Astrocyte (in vitro differentiated cells and primary cell): ENCODE results near the gene CTDP1. TPM values are rescaled to one million over a fixed set of nuclear protein-coding genes. Genes with fewer than 3 reads are reported as not detected.

Experiments
- DNase-seq: peaks from one replicate; pipeline ENCODE4 v3.0.0-alpha.2; 2010; ENCODE audit warnings: low read depth
- FAIRE-seq: peaks from 2 replicates; lab custom pipeline; 2011; peaks lifted over from hg19 to GRCh38; lab: Jason Lieb, UNC
- H2AFZ ChIP-seq: 2 replicates; pipeline ENCODE4 v1.6.0; 2012; ENCODE audit warnings: low read depth, low read length, inconsistent platforms
- H3K27ac ChIP-seq: 2 replicates; pipeline ENCODE4 v1.5.1; 2011; ENCODE audit warnings: low read depth, low read length, inconsistent platforms
- H3K27me3 ChIP-seq: 2 replicates; pipeline ENCODE4 v1.6.0; 2011; ENCODE audit warnings: low read length, inconsistent platforms; ENCODE audit not compliant: insufficient read depth
- H3K36me3 ChIP-seq: 2 replicates; pipeline ENCODE4 v1.5.1; 2011; ENCODE audit warnings: low read length, inconsistent platforms; ENCODE audit not compliant: insufficient read depth
- H3K4me1 ChIP-seq: 2 replicates; pipeline ENCODE4 v1.5.1; 2011; ENCODE audit warnings: low read length, inconsistent platforms; ENCODE audit not compliant: insufficient read depth
- H3K4me2 ChIP-seq: 2 replicates; pipeline ENCODE4 v1.6.0; 2012; ENCODE audit warnings: low read length, inconsistent platforms
- H3K4me3 ChIP-seq: 2 replicates; pipeline ENCODE4 v1.5.1; 2011; ENCODE audit warnings: low read depth, mild to moderate bottlenecking, low read length, inconsistent platforms; ENCODE audit not compliant: insufficient read depth
- H3K79me2 ChIP-seq: 2 replicates; pipeline ENCODE4 v1.6.0; 2012; ENCODE audit warnings: mild to moderate bottlenecking, low read length, inconsistent platforms; ENCODE audit not compliant: insufficient read depth
- H3K9ac ChIP-seq: 2 replicates; pipeline ENCODE4 v1.6.0; 2012; ENCODE audit warnings: mild to moderate bottlenecking, low read length, inconsistent platforms
- H3K9me3 ChIP-seq: 2 replicates; pipeline ENCODE4 v1.5.1; 2012; ENCODE audit warnings: low read depth, mild to moderate bottlenecking, low read length, inconsistent platforms; ENCODE audit not compliant: insufficient read depth
- H4K20me1 ChIP-seq: 2 replicates; pipeline ENCODE4 v1.6.0; 2012; ENCODE audit warnings: low read length, inconsistent platforms; ENCODE audit not compliant: insufficient read depth
- H3K27ac Mint-ChIP-seq: one replicate; pipeline ENCODE4 v1.8.0; 2021; ENCODE audit warnings: mild to moderate bottlenecking, mixed read lengths; ENCODE audit not compliant: unreplicated experiment
- H3K27me3 Mint-ChIP-seq: one replicate; pipeline ENCODE4 v1.8.0; 2021; ENCODE audit warnings: low read depth, mixed read lengths; ENCODE audit not compliant: unreplicated experiment
- H3K36me3 Mint-ChIP-seq: one replicate; pipeline ENCODE4 v1.8.0; 2021; ENCODE audit warnings: low read depth, mixed read lengths; ENCODE audit not compliant: unreplicated experiment
- H3K4me1 Mint-ChIP-seq: one replicate; pipeline ENCODE4 v1.8.0; 2021; ENCODE audit warnings: low read depth, mixed read lengths; ENCODE audit not compliant: unreplicated experiment
- H3K4me3 Mint-ChIP-seq: one replicate; pipeline ENCODE4 v1.8.0; 2021; ENCODE audit warnings: mild to moderate bottlenecking, moderate library complexity, mixed read lengths; ENCODE audit not compliant: unreplicated experiment
- H3K9me3 Mint-ChIP-seq: one replicate; pipeline ENCODE4 v1.8.0; 2021; ENCODE audit warnings: mild to moderate bottlenecking, mixed read lengths; ENCODE audit not compliant: unreplicated experiment
- EZH2 ChIP-seq: IDR thresholded peaks from 2 replicates; pipeline ENCODE4 v1.6.1; 2012; ENCODE audit warnings: mild to moderate bottlenecking, low read length, inconsistent platforms; ENCODE audit not compliant: insufficient read depth
- total RNA-seq: library from RNA; stranded (reverse); gene quantifications from 2 replicates; pipeline ENCODE4 v1.2.1, GENCODE V29; 2021
- TF ChIP-seq, protein P1 (sequence below): IDR thresholded peaks from 2 replicates; pipeline ENCODE4 v1.5.1; 2011; ENCODE audit warnings: low read depth, mild to moderate bottlenecking, inconsistent platforms, low read length, moderate library complexity; ENCODE audit not compliant: insufficient read depth

CTDP1 gene
- total RNA-seq, 1 donor from 2014 or later = 31.7 TPM

DNA sequence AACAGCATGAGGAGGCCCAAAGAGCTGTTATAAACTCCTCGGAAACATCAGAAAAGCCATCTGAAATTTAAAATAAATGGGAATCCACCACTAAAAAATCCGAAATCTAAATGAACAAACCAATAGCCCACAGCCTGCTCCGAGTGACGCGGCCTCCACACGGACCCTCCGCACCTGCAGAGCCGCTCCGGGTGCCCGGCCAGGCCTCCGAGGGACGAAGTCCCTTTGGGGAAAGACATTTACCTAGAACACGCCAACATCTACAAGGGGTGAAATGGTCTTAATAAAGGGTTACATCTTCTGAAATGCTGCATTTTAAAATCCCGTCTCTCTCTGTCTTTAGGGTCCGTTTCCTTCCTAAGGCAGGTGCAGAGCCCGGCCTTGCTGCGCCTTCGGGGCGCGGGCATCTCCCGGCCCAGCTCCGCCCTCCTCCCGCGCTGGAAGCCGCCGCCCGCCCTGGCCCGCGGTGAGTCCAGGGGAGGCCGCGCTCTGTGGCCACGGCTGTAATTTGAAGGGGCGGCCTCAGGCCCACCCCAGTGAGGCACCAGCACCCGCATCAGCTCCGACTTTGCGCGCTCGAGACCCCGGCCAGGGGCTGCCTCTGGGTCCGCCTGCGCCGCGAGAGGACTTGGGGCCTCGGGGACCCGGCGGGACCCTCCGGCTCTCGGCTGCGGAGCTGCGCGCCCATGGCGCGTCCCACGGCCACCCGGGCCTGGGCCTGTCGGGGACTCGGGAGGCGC, 42.3 kb upstream of the CTDP1 start:
- Mint-ChIP-seq H3K27ac (no peak overlapping the region), H3K4me3 (no peak overlapping the region), H3K36me3 (no peaks in the 10 kb centered on the region), H3K4me1 (peaks cover 5% of the 10 kb centered on the region), H3K27me3 (peaks cover 11% of the 10 kb centered on the region), H3K9me3 (peaks cover 4% of the 10 kb centered on the region)
- FAIRE-seq = no peak
- peaks cover 20% of the 10 kb centered on the region for H3K27me3 ChIP-seq
- H3K79me2 ChIP-seq = no peaks in the 10 kb centered on the region
- DNase-seq = no peak
- H3K4me3 ChIP-seq = no peak overlapping the region
- H3K36me3 ChIP-seq = no peaks in the 10 kb centered on the region
- no peak overlapping the region for H2AFZ ChIP-seq
- no peak overlapping the region for H3K27ac ChIP-seq
- no peak overlapping the region for H3K9ac ChIP-seq
- no peaks in the 10 kb centered on the region for H4K20me1 ChIP-seq
- no peaks in the 10 kb centered on the region for H3K4me1 ChIP-seq
- H3K9me3 ChIP-seq = no peaks in the 10 kb centered on the region
- TF ChIP-seq, protein P1, sequence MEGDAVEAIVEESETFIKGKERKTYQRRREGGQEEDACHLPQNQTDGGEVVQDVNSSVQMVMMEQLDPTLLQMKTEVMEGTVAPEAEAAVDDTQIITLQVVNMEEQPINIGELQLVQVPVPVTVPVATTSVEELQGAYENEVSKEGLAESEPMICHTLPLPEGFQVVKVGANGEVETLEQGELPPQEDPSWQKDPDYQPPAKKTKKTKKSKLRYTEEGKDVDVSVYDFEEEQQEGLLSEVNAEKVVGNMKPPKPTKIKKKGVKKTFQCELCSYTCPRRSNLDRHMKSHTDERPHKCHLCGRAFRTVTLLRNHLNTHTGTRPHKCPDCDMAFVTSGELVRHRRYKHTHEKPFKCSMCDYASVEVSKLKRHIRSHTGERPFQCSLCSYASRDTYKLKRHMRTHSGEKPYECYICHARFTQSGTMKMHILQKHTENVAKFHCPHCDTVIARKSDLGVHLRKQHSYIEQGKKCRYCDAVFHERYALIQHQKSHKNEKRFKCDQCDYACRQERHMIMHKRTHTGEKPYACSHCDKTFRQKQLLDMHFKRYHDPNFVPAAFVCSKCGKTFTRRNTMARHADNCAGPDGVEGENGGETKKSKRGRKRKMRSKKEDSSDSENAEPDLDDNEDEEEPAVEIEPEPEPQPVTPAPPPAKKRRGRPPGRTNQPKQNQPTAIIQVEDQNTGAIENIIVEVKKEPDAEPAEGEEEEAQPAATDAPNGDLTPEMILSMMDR = no peak
- no peak for TF ChIP-seq EZH2
- no peak overlapping the region for H3K4me2 ChIP-seq

DNA sequence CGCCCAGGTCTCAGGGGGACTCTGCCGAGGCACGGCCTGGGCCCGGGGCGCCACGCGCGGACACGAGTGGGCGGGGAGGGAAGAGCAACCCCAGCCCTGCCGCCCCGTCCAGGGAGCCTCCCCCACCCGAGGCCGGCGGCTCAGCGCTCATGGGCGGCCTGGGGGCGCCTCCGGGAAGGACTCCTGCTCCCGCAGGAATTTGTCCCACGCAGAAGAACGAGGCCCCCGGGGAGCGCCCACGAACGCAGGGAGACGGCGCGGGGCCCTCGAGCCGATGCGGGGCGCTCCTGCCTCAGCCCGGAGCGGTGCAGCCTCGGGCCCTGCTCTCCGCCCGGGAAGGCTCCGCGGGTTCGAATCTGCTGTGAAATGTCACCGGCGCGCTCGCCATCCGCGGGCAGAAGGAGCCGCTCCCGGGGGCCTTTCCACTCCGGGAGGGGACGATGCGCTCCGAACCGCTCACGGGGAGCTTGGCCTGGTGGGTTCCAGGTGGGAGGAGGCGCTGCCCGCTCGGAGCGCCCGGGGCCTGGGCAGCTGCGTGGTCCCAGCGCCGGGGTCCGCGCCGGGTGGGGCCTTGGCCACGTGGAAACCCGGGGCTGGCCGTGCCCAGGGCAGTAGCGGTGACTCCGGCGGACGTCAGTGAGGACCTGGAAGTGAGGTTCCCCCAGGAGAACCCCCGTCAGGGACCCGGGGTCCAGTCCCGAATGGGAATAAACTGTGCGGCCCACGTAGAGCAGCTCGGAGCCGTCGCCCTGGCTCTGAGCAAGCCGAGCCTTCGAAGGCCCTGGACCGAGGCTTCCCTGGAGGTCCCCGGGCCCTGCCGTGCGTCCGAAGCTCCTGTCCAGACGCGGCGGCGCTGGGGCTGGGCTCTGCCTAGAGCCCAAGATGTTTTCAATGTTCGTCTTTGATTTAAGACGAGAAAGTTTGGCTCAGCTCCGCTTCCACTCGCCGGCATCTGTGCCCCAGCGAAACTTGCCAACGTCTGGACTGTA, 41.4 kb upstream of the CTDP1 start:
- Mint-ChIP-seq H3K36me3 (no peaks in the 10 kb centered on the region), H3K4me3 (no peak overlapping the region), H3K27me3 (peaks cover 12% of the 10 kb centered on the region), H3K4me1 (peaks cover 5% of the 10 kb centered on the region), H3K9me3 (peaks cover 2% of the 10 kb centered on the region), H3K27ac (no peak overlapping the region)
- H3K4me3 ChIP-seq = no peak overlapping the region
- no peaks in the 10 kb centered on the region for H3K4me1 ChIP-seq
- no peak overlapping the region for H3K27ac ChIP-seq
- no peaks in the 10 kb centered on the region for H3K36me3 ChIP-seq
- TF ChIP-seq, protein P1 = no peak
- TF ChIP-seq EZH2 = no peak
- H3K9ac ChIP-seq = no peak overlapping the region
- DNase-seq (no peak), FAIRE-seq (no peak)
- no peaks in the 10 kb centered on the region for H3K79me2 ChIP-seq
- peaks cover 20% of the 10 kb centered on the region for H3K27me3 ChIP-seq
- no peaks in the 10 kb centered on the region for H3K9me3 ChIP-seq
- H3K4me2 ChIP-seq = no peak overlapping the region
- no peaks in the 10 kb centered on the region for H4K20me1 ChIP-seq
- H2AFZ ChIP-seq = no peak overlapping the region
